Measurements from ENCODE around the gene PLRG1. TPM values are rescaled to one million over a fixed set of nuclear protein-coding genes. Genes with fewer than 3 reads are reported as not detected.

PLRG1 gene
- total RNA-seq, 1 donor from 2014 or later: 35.9 TPM

GRCh38 chr4:154490234-154490582, 60.0 kb downstream of the PLRG1 start:
- intact Hi-C loops (cut with DNase I): no loop called here
- no peak for ATAC-seq (ENCODE audit: poor library complexity)
- no peak for DNase-seq

GRCh38 chr4:154489558-154490233, 60.5 kb downstream of the PLRG1 start:
- DNase-seq (no peak), ATAC-seq (ENCODE audit: poor library complexity) (no peak)
- intact Hi-C loops (cut with DNase I): no loop called here

- ATAC-seq (ENCODE audit: poor library complexity): no peak
Observed at GRCh38 chr4:154487145-154487544, 63.1 kb downstream of the PLRG1 start.

GRCh38 chr4:154485127-154485773, 65.0 kb downstream of the PLRG1 start:
- intact Hi-C loops (cut with DNase I): no loop called here
- no peak for ATAC-seq (ENCODE audit: poor library complexity)

More at GRCh38 chr4:154487145-154487544, 63.1 kb downstream of the PLRG1 start:
- DNase-seq: no peak
- intact Hi-C loops (cut with DNase I): no loop called here

More at GRCh38 chr4:154485127-154485773, 65.0 kb downstream of the PLRG1 start:
- no peak for DNase-seq

Other genes starting within 250 kb of the PLRG1 start
- gene DCHS2, start 58.6 kb downstream of the PLRG1 start, total RNA-seq: not detected
- gene FGB, start 12.6 kb upstream of the PLRG1 start, total RNA-seq: 0.51 TPM
- gene FGA, start 40.3 kb upstream of the PLRG1 start, total RNA-seq: 0.46 TPM
- gene FGG, start 62.3 kb upstream of the PLRG1 start, total RNA-seq: not detected
- not detected for gene LRAT, start 193.6 kb upstream of the PLRG1 start, total RNA-seq
- gene RBM46, start 230.9 kb upstream of the PLRG1 start, total RNA-seq: not detected

All from Right ventricle myocardium superior (tissue), 1 donor.